CD4-positive, alpha-beta T cell treated with Interleukin-2 at 100 ng/mL for 4 hours (primary cell): ENCODE data around the gene C16orf46.

Experiments
- DNase-seq: peaks from one replicate; pipeline ENCODE4 v3.0.0-alpha.2; 2020; ENCODE audit warnings: low spot score

The C16orf46 gene

GRCh38 chr16:81076566-81077075, 417 bp downstream of the C16orf46 start:
- peak; percentile 95 for DNase-seq

DNA sequence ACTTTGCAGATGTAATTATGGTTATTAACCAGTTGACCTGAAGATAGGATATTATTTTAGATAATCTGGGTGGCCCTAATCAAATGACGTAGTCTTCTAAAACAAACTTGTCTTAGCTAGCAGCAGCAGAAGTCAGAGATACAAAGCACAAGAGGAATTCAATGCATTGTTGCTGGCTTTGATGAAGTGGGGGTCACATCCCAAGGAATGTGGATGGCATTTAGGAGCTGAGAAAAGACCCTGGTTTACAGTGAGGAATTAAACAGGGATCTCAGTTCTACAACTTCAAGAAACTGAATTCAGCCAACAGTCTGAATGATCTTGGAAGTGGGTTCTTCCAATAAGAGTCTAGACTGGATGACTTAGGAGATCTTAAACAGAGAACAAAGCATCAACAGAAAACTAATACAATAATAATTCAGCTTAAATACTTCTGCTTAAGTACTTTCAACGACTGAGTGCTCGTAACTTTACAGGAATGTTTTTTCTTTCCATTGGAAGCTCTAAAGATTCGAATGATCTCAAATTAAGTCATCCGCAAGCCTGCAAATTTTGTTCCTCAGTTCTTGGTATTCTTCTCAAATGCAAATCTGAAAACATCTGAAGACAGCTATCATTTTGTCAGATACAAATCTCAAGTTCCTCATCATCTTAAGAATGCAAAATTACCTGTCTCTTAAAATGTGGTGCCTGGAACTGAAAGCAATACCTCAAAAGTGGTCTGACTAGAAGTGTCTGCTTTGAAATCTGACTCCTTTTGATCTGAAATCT, 3.3 kb downstream of the C16orf46 start:
- no peak for DNase-seq

- DNase-seq = no peak
Observed at GRCh38 chr16:81071805-81072204, 5.2 kb downstream of the C16orf46 start.

- no peak for DNase-seq
Observed at GRCh38 chr16:81070979-81071378, 6.1 kb downstream of the C16orf46 start.

DNA sequence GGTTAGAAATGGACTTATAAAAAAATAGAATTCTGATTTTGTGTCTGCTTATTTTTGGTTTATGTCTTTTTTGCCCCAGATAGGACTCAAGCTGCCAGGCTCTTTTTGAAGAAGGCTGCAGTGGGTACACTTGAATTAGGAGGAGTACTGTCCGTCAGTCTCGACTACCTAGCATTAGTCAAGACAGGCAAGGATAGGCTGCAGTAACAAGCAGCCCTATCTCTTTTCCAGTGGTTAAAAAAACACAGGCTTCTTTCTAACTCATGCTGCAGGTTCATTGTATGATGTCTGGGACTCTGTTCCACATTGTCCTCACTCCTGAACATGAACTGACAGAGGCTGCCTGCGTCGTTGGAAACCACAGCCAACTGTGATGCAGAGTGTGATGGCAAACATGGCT, 8.0 kb downstream of the C16orf46 start:
- DNase-seq = no peak

DNA sequence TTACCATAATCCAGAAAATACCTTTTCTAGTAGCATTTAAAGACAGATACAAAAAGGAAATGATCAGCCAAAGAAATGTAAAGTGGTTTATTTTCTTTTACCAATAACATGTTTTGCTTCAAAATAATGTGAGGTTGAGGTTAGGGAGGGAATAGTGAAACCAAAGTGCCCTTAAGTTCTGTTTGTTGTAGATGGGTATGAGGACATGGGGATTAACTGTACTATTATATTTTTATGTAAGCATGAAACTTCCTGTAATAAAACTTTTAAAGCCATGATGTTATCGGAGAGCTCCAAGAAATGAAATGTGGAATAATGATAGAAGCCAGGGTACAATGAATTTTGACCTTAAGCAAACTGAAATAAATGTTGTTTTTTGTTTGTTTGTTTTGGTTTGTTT, 9.9 kb downstream of the C16orf46 start:
- DNase-seq = no peak

GRCh38 chr16:81066681-81067080, 10.4 kb downstream of the C16orf46 start:
- DNase-seq = no peak

GRCh38 chr16:81061871-81062608, 15.0 kb downstream of the C16orf46 start:
- no peak for DNase-seq

DNA sequence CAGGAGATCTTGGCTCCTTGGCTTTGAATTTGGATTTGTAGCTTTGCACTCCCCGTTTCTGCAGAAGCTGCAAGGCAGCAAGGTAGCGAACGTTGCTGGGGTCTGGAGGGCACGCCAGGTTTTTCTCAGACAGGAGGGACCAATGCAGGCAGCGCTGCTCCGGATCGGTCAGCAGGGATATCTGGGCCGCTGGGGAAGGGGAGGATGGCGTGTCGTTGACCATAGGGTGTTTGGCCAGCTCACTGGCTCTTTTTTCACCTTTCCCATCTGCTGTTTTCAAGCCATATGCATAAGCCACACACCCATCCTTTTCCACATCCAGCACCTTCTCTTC, 15.8 kb downstream of the C16orf46 start:
- no peak for DNase-seq

DNA sequence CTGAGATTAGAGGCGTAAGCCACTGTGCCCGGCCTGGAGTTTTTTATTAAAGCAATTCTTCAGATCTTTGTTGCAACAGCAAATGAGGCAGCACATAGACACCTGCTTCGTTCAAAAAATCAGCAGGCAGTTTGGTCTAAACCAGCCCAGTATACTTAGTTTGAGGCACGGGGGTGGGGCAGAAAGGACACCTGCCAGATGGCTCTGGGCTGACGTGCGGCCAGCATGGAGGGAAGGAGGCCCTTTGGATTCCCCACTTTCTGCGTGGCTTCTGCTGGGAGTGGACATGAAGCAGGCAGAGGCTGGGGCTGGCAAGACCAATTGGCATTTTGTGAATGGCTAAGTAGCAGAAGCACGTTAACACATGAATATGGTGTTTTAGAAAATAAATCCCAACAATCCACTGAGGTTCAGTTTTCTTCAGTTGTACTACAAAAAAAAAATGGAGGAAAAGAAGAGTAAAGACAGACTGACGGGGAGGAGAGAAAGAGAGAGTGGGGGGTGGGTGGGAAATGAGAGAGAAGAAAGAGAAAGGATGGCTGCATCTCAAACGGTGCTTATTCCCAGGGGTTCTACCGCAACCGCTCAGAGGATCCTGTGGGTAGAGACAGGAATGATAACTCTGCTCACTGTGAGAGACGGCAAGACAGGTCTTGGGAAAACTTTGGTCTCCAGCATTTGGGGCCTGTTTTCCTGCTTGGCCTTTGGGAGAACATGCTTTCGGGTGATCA, 16.3 kb downstream of the C16orf46 start:
- no peak for DNase-seq

- no peak for DNase-seq
Observed at GRCh38 chr16:81053761-81054160, 23.3 kb downstream of the C16orf46 start.

GRCh38 chr16:81042821-81043220, 34.2 kb downstream of the C16orf46 start:
- DNase-seq = no peak

- DNase-seq = no peak
Observed at GRCh38 chr16:81041696-81042095, 35.3 kb downstream of the C16orf46 start.

GRCh38 chr16:81040842-81041241, 36.2 kb downstream of the C16orf46 start:
- DNase-seq = no peak

GRCh38 chr16:81040131-81040530, 36.9 kb downstream of the C16orf46 start:
- DNase-seq = no peak

DNA sequence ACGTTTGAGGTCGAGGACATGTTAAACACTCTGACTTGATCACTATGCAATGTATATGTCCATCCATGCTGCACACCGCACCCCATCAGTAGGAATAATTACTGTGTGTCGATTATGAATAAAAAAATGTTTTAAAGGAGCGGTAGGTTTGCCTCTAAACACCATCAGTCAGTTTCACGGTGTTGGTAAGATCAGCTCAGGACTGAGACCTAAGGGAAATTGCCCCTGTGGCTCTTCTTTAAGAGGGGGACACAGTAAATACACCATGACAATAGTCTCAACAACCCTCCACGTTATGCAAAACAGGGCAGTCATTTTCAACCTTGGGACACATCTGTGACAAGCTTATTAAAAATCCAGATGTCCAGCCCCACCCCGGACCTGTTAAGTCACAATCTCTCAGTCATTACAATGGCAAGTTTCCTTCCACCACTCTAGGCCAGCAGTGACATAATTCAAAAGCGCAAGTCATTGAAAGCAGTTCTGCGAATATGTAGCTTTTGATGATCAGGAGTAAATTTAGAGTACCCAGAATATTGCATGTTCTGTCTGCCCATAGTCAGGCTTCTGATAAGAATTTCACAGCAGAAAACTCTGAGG, 40.2 kb downstream of the C16orf46 start:
- no peak for DNase-seq

- DNase-seq = peak; percentile 36
Observed at GRCh38 chr16:81035975-81036750, 40.9 kb downstream of the C16orf46 start.

DNA sequence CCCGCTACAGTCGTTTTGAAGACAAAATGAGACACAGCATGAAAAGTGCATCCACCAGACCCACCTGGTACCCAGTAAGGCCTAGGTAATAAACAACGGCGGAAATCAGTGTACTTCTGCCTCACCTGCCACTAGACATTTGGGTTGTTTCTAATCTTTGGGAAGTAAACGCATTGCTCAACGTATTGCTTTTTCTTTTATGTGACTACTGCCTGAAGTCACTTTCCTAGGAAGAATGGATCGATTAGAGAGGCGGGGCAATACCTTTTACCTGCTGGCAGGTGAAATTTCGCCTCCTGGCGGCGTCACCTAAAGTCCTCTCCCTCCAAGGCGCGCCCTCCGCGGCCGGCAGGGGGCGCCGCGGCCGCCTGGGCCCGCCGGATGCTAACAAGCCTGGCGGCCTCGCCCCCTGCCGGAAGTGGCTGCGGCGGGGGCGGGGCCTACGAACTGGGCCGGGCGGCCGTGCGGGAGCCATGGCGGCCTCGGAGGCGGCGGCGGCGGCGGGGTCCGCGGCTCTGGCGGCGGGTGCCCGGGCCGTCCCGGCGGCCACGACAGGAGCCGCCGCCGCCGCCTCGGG, 41.6 kb downstream of the C16orf46 start, which contains the start of gene ATMIN:
Gene ATMIN, plus strand, starts transcription at position 445 of the 577 bp plus-strand sequence. Its CDS starts 29 bp downstream, at position 474.
- DNase-seq = peak; percentile 89

GRCh38 chr16:81029930-81030604, 47.0 kb downstream of the C16orf46 start:
- DNase-seq = no peak

DNA sequence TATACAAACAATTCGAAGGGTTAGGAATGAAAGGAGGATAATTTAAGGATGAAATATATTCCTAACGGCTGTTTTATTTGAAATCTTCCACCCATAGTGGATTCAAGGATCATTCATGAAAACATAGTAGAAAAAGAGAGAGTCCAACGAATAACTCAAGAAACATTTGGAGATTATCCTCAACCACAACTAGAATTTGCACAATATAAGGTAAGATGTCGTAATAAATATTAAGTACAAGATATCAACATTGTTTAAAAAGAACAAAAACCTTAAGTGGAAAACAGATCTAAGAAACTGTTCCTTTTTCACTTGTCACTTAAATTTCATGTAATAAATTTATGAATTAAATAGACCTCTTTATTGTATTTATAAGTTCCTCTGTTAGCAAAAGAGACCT, 50.6 kb downstream of the C16orf46 start:
- no peak for DNase-seq
